GM12878 (cell line): Measurements from ENCODE around the gene NPDC1. TPM values are rescaled to one million over a fixed set of nuclear protein-coding genes. Genes with fewer than 3 reads are reported as not detected.

ENCODE experiments used
- ATAC-seq: fragments of 200-7000 bp; cut with Tn5 transposase; 3 replicates; pipeline ENCODE4 v1.9.1; 2020; ENCODE audit warnings: mild to moderate bottlenecking, moderate library complexity
- BruUV-seq: library from RNA; stranded (reverse); fragments of 400-500 nt; replicated peaks from 2 replicates; lab custom pipeline; 2021; lab: Mats Ljungman, UMichigan
- CTCF ChIA-PET: fragments of 300-600 bp; sonication (Branson Sonifier 250); formaldehyde crosslinking; extraction: SDS; loops from one replicate; lab custom pipeline; 2021; ENCODE audit warnings: inconsistent platforms; lab: Yijun Ruan, JAX
- POLR2A ChIA-PET: fragments of 350-600 bp; formaldehyde crosslinking; extraction: SDS; loops from one replicate; lab custom pipeline; 2021; ENCODE audit warnings: inconsistent platforms; lab: Charles Lee
- RAD21 ChIA-PET: fragments of 300-600 bp; sonication (Branson Sonifier 250); formaldehyde crosslinking; loops from one replicate; lab custom pipeline; 2023; ENCODE audit warnings: antibody characterized with exemption; ENCODE audit not compliant: unreplicated experiment; lab: Charles Lee
- SMC1A ChIA-PET: fragments of 300-600 bp; sonication (Branson Sonifier 250); formaldehyde crosslinking; loops from one replicate; lab custom pipeline; 2023; ENCODE audit not compliant: unreplicated experiment, uncharacterized antibody; lab: Charles Lee
- DNase-seq: peaks from one replicate; pipeline ENCODE4 v3.0.0-alpha.2; 2011; ENCODE audit warnings: low read depth, low spot score
- FAIRE-seq: peaks from 3 replicates; lab custom pipeline; 2011; peaks lifted over from hg19 to GRCh38; lab: Jason Lieb, UNC
- H2AFZ ChIP-seq: 2 replicates; pipeline ENCODE4 v1.6.0; 2011; ENCODE audit warnings: low read depth, low read length, control low read depth; ENCODE audit not compliant: control insufficient read depth
- H3K27ac ChIP-seq: 2 replicates; pipeline ENCODE4 v1.5.1; 2011; ENCODE audit warnings: control low read depth; ENCODE audit not compliant: control insufficient read depth, insufficient read depth
- H3K27me3 ChIP-seq, 2 experiments: replicated peaks in 1 of 2; 2 replicates each; pipeline versions ENCODE4 v1.6.0 to v1.6.1; 2011; ENCODE audit warnings: low read length in 1 of 2; ENCODE audit not compliant: control insufficient read depth in 2 of 2, insufficient read depth in 2 of 2
- H3K36me3 ChIP-seq, 2 experiments: 2 replicates each; pipeline ENCODE4 v1.5.1; 2011; ENCODE audit warnings: low read length in 1 of 2; ENCODE audit not compliant: control insufficient read depth in 2 of 2, insufficient read depth in 2 of 2
- H3K4me1 ChIP-seq: 2 replicates; pipeline ENCODE4 v1.6.1; 2011; ENCODE audit warnings: mild to moderate bottlenecking, low read length, moderate library complexity, mixed read lengths; ENCODE audit not compliant: control insufficient read depth, insufficient read depth
- H3K4me2 ChIP-seq: 2 replicates; pipeline ENCODE4 v1.6.0; 2011; ENCODE audit warnings: control low read depth; ENCODE audit not compliant: control insufficient read depth, insufficient read depth
- H3K4me3 ChIP-seq: fragments of 200-600 bp; sonication (generic); 2 replicates; pipeline ENCODE4 v1.5.1; 2016
- H3K79me2 ChIP-seq: 2 replicates; pipeline ENCODE4 v1.6.0; 2011; ENCODE audit warnings: low read length; ENCODE audit not compliant: control insufficient read depth, insufficient read depth
- H3K9ac ChIP-seq: 2 replicates; pipeline ENCODE4 v1.8.0; 2011; ENCODE audit warnings: low read length, control low read depth, mixed read lengths; ENCODE audit not compliant: control insufficient read depth, insufficient read depth
- H3K9me3 ChIP-seq: replicated peaks from 3 replicates; pipeline ENCODE4 v1.5.1; 2011; ENCODE audit warnings: mild to moderate bottlenecking, low read length; ENCODE audit not compliant: control insufficient read depth, insufficient read depth
- H4K20me1 ChIP-seq: 2 replicates; pipeline ENCODE4 v1.6.0; 2011; ENCODE audit not compliant: control insufficient read depth, insufficient read depth
- ATF3 ChIP-seq: IDR thresholded peaks from 2 replicates; pipeline ENCODE4 v1.6.1; 2011; ENCODE audit warnings: low read depth, mild to moderate bottlenecking, low read length, moderate library complexity, borderline replicate concordance; ENCODE audit errors: extremely low read depth
- CREM ChIP-seq: IDR thresholded peaks from 2 replicates; pipeline ENCODE4 v1.6.1; 2014; ENCODE audit warnings: antibody characterized with exemption, low read depth
- EP300 ChIP-seq, 2 experiments: fragments of 150-350 bp in 1 of 2; IDR thresholded peaks; 2 replicates each; pipeline ENCODE4 v1.6.1; 2011 to 2012; ENCODE audit warnings: low read depth in 2 of 2, low read length in 2 of 2, borderline replicate concordance in 1 of 2, improper control_type of control experiment in 1 of 2, inconsistent platforms in 1 of 2; ENCODE audit not compliant: control insufficient read depth in 1 of 2
- FOXK2 ChIP-seq: fragments of 450-650 bp; IDR thresholded peaks from 2 replicates; pipeline ENCODE4 v1.6.1; 2017; ENCODE audit warnings: mild to moderate bottlenecking, moderate library complexity
- IKZF2 ChIP-seq, 2 experiments: fragments of 450-650 bp; IDR thresholded peaks; 2 replicates each; pipeline ENCODE4 v1.6.1; 2017; ENCODE audit warnings: mild to moderate bottlenecking in 2 of 2, moderate library complexity in 2 of 2
- MAX ChIP-seq: IDR thresholded peaks from 2 replicates; pipeline ENCODE4 v1.6.1; 2012; ENCODE audit warnings: low read depth, low read length, improper control_type of control experiment
- MEF2B ChIP-seq: fragments of 450-650 bp; IDR thresholded peaks from 2 replicates; pipeline ENCODE4 v1.6.1; 2018; ENCODE audit warnings: mild to moderate bottlenecking, moderate library complexity; ENCODE audit not compliant: partially characterized antibody, poor library complexity, severe bottlenecking
- MTA2 ChIP-seq: fragments of 450-650 bp; IDR thresholded peaks from 2 replicates; pipeline ENCODE4 v1.6.1; 2016; ENCODE audit warnings: low read depth, mild to moderate bottlenecking, moderate library complexity
- NFIC ChIP-seq: IDR thresholded peaks from 2 replicates; pipeline ENCODE4 v1.6.1; 2012; ENCODE audit warnings: low read depth, mild to moderate bottlenecking, inconsistent platforms, low read length, moderate library complexity
- NR2C1 ChIP-seq: fragments of 450-650 bp; IDR thresholded peaks from 2 replicates; pipeline ENCODE4 v1.6.1; 2017; ENCODE audit warnings: antibody characterized with exemption, mild to moderate bottlenecking, moderate library complexity
- RAD21 ChIP-seq: IDR thresholded peaks from 2 replicates; pipeline ENCODE4 v1.6.1; 2011; ENCODE audit warnings: mild to moderate bottlenecking, low read depth, low read length, moderate library complexity; ENCODE audit not compliant: insufficient read depth
- SIN3A ChIP-seq: IDR thresholded peaks from 2 replicates; pipeline ENCODE4 v1.6.1; 2012; ENCODE audit warnings: low read depth, low read length, improper control_type of control experiment
- SMARCA5 ChIP-seq: fragments of 450-650 bp; IDR thresholded peaks from 2 replicates; pipeline ENCODE4 v1.6.1; 2017; ENCODE audit warnings: mild to moderate bottlenecking
- SMC3 ChIP-seq: IDR thresholded peaks from 2 replicates; pipeline ENCODE4 v1.6.1; 2011; ENCODE audit warnings: low read length, improper control_type of control experiment, borderline replicate concordance
- SP1 ChIP-seq: IDR thresholded peaks from one replicate; pipeline ENCODE4 v1.6.1; 2011; ENCODE audit warnings: low read depth, low read length
- SREBF1 ChIP-seq: IDR thresholded peaks from 2 replicates; pipeline ENCODE4 v1.6.1; 2012; ENCODE audit warnings: mild to moderate bottlenecking, low read length
- SUPT20H ChIP-seq: IDR thresholded peaks from 2 replicates; pipeline ENCODE4 v1.6.1; 2011; ENCODE audit warnings: low read depth, mild to moderate bottlenecking, low read length, moderate library complexity, borderline replicate concordance; ENCODE audit not compliant: control insufficient read depth
- WRNIP1 ChIP-seq: IDR thresholded peaks from 2 replicates; pipeline ENCODE4 v1.6.1; 2011; ENCODE audit warnings: low read depth, low read length, improper control_type of control experiment, borderline replicate concordance
- ZBTB11 ChIP-seq: fragments of 450-650 bp; formaldehyde crosslinking; IDR thresholded peaks from 2 replicates; pipeline ENCODE4 v1.5.0; 2022; ENCODE audit warnings: mild to moderate bottlenecking, missing genetic modification characterization
- ZZZ3 ChIP-seq: IDR thresholded peaks from 2 replicates; pipeline ENCODE4 v1.6.1; 2011; ENCODE audit warnings: low read depth; ENCODE audit not compliant: control insufficient read depth, insufficient read length
- WGBS: methylation state at CpG from one replicate; pipeline ENCODE4 v1.1.6; 2016; ENCODE audit warnings: low lambda C conversion rate; ENCODE audit not compliant: insufficient replicate concordance, insufficient coverage; ENCODE audit errors: missing lambda C conversion rate; 5-methylcytosine and 5-hydroxymethylcytosine counted together
- in situ Hi-C: fragments of 300-500 bp; cut with MboI; formaldehyde crosslinking; loops from 9 replicates; pipeline ENCODE4 v1.14.3; 2018; ENCODE audit warnings: mixed read lengths
- intact Hi-C: fragments of 100-400 bp; cut with micrococcal nuclease; formaldehyde crosslinking; loops from one replicate; pipeline ENCODE4 v1.14.2; 2022; ENCODE audit not compliant: unreplicated experiment
- polyA plus RNA-seq, 11 experiments: library from polyadenylated mRNA; depleted of rRNA in 4 of 11; unstranded in 6 of 11; stranded (reverse) in 5 of 11; fragments of >200 nt; fragmentation: Nextera tagmentation in 4 of 11; fragmentation: Illumina TruSeq in 1 of 11; extraction: Ambion mirVana in 4 of 11; extraction: Trizol in 1 of 11; gene quantifications; 1 replicate in 1 of 11; 2 replicates in 10 of 11; pipeline versions ENCODE4 v1.2.1 to v1.2.3, GENCODE V29; 2011 to 2016; ENCODE audit warnings: inconsistent platforms in 2 of 11, missing spikeins in 2 of 11, low read depth in 1 of 11
- total RNA-seq, 4 experiments: library from RNA; depleted of rRNA in 3 of 4; stranded (reverse); fragments of >200 nt in 3 of 4; fragmentation: Illumina TruSeq in 1 of 4; extraction: Trizol in 1 of 4; gene quantifications; 2 replicates each; pipeline versions ENCODE4 v1.2.1 to v1.2.3, GENCODE V29; 2013 to 2021

NPDC1 gene
- total and polyA plus RNA-seq, 10 of the 15 experiments (the other 5 are each of a cell fraction or from before 2014, with no cell fraction given), result 0.04 to 1.7 (median 0.77) TPM; not detected in 2

- Histone ChIP-seq H4K20me1 (no peaks in the 10 kb centered on the region), H3K9ac (peak within 1 kb of the TSS; percentile 69), H3K27ac (peak within 1 kb of the TSS; percentile 70), H3K79me2 (peaks cover 7% of the 10 kb centered on the region), H3K4me3 (peak within 1 kb of the TSS; percentile 80), H3K36me3 (no peaks in the 10 kb centered on the region; a peak in 1 of 4 replicates), H3K9me3 (no peaks in the 10 kb centered on the region), H3K4me1 (peaks cover 33% of the 10 kb centered on the region), H2AFZ (peak within 1 kb of the TSS; percentile 54), H3K4me2 (peak within 1 kb of the TSS; percentile 98), H3K27me3 (no peaks in the 10 kb centered on the region)
- 1% methylated on average over 44 of the region's 74 CpGs for WGBS
- DNase-seq (no peak), FAIRE-seq (peak; percentile 65), ATAC-seq (peak; percentile 88)
- BruUV-seq, result no TSS peak
- ChIA-PET POLR2A (interaction anchor here (0.5 to 3.5 kb wide), 15 partner anchors 12 to 661 kb away, joined by 3 to 22 read pairs (median 4); partner anchors contain the start of genes CYSRT1, MAN1B1, TPRN and TUBB4B), SMC1A (interaction anchor here (1.1 to 7.2 kb wide), 5 partner anchors 11 to 35 kb away, joined by 3 to 30 read pairs (median 6); partner anchors contain the start of gene MAN1B1), RAD21 (interaction anchor here (0.6 to 5.0 kb wide), 13 partner anchors 13 to 369 kb away, joined by 3 to 24 read pairs (median 6); partner anchors contain the start of genes FUT7, MAN1B1 and RNF224), CTCF (interaction anchor here (0.7 to 7.9 kb wide), 13 partner anchors 10 to 278 kb away, joined by 3 to 80 read pairs (median 7); partner anchors contain the start of genes CYSRT1, MAN1B1 and RNF208)
- in situ Hi-C loops (no loop called here), intact Hi-C loops (no loop called here)
- TF ChIP-seq CREM (peak; percentile 28; the same call in 1 of the 2 replicates), MEF2B (no peak), SMARCA5 (no peak), RAD21 (no peak), SIN3A (peak; percentile 87; the same call in 1 of the 2 replicates), SREBF1 (no peak), NFIC (no peak), MTA2 (no peak), WRNIP1 (no peak), FOXK2 (no peak), EP300 (IDR thresholded peaks at IDR 0.05; ENCODE audit: borderline replicate concordance in 1 of 2, control insufficient read depth in 1 of 2, low read depth in 2 of 2, low read length in 2 of 2) (no peak), ATF3 (no peak), ZBTB11 (CRISPR knock-in tag) (no peak), SUPT20H (no peak), IKZF2 (IDR thresholded peaks at IDR 0.05) (no peak), MAX (no peak; the same call in 1 of the 2 replicates), ZZZ3 (no peak), NR2C1 (no peak), SP1 (peak; percentile 78), SMC3 (no peak)
Measured at GRCh38 chr9:137070201-137070905, 24.4 kb upstream of the NPDC1 start, which contains the start of gene SAPCD2. Gene SAPCD2 (minus strand): TSS chr9:137070557. CDS start chr9:137070460, 97 bp downstream.
